ENCODE measurements around the gene PTGFRN.

DNA sequence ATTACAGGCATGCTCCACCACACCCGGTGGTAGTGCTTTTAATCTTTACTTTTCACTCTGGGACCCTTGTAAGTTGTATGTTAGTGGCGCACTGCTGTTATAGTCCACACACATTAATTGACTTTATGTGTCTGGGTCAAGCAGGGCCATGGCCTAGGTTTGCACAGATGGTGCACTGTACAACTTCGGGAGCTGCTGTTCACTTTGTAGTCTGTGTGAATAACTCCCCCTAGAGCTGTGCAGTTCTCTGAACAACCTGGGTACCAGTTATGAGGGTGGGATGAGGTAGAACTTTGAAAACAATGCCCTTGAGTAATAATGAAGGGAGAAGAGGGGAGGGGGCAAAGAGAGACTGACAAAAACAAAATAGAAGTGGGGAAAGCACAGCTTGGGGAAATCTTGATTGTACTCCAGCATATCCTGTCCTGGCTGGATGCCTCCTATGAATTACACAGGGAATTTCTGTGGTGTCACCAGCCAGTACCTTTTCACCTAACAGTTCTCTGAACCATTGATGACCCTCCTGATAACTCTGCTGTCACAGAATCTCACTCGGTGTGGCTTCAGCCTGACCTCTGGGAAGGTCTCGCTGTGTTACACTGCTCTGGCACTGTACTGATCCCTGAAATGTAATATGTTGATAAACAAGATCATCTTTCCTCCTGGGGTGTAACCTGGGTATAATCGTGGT lies 2.2 kb downstream of the PTGFRN start:
- TF ChIP-seq GATA3 (IDR thresholded peaks at IDR 0.05; ENCODE audit: low read depth, low read length): no peak
- TF ChIP-seq GATA2 (IDR thresholded peaks at IDR 0.05; ENCODE audit: low read depth, low read length): no peak
